GM12891 (cell line): ENCODE data around the gene SEZ6.

Experiments used
- POLR2A ChIP-seq: IDR thresholded peaks from 2 replicates; pipeline ENCODE4 v1.6.1; 2011; ENCODE audit warnings: low read depth, low read length, control low read depth
- POLR2AphosphoS5 ChIP-seq: IDR thresholded peaks from 2 replicates; pipeline ENCODE4 v1.6.1; 2011; ENCODE audit warnings: low read depth, low read length, control low read depth

GRCh38 chr17:29050176-29050575, 44.3 kb upstream of the SEZ6 start:
- no peak for TF ChIP-seq POLR2AphosphoS5
- no peak for TF ChIP-seq POLR2A
